CD14-positive monocyte (primary cell): ENCODE measurements around the gene RALGDS. TPM values are rescaled to one million over a fixed set of nuclear protein-coding genes. Genes with fewer than 3 reads are reported as not detected.

Source experiments
- DNase-seq, 3 donors: peaks; one replicate each; pipeline ENCODE4 v3.0.0-alpha.2; 2011 to 2022
- H2AFZ ChIP-seq: 2 replicates; pipeline ENCODE4 v1.6.0; 2012; ENCODE audit warnings: mild to moderate bottlenecking, low read depth, low read length, inconsistent platforms; ENCODE audit not compliant: insufficient read depth, poor library complexity, severe bottlenecking
- H3K27ac ChIP-seq, 2 donors: 1 replicate in 1 of 2; 2 replicates in 1 of 2; pipeline ENCODE4 v1.5.1; 2012 to 2013; ENCODE audit warnings: low read length in 2 of 2, control low read depth in 1 of 2, inconsistent platforms in 1 of 2, low read depth in 1 of 2, mild to moderate bottlenecking in 1 of 2
- H3K27me3 ChIP-seq, 2 donors: one replicate each; pipeline versions ENCODE4 v1.6.0 to v1.6.1; 2011 to 2013; ENCODE audit warnings: low read length in 2 of 2; ENCODE audit not compliant: control insufficient read depth in 2 of 2, insufficient read depth in 2 of 2
- H3K36me3 ChIP-seq, 2 donors: replicated peaks in 1 of 2; 1 replicate in 1 of 2; 2 replicates in 1 of 2; pipeline versions ENCODE4 v1.5.1 to v1.6.1; 2012 to 2013; ENCODE audit warnings: low read length in 2 of 2, control low read depth in 1 of 2, inconsistent platforms in 1 of 2, mild to moderate bottlenecking in 1 of 2; ENCODE audit not compliant: insufficient read depth in 2 of 2, control insufficient read depth in 1 of 2
- H3K4me1 ChIP-seq, 2 donors: 1 replicate in 1 of 2; 2 replicates in 1 of 2; pipeline versions ENCODE4 v1.5.1 to v1.6.1; 2012 to 2013; ENCODE audit warnings: low read length in 2 of 2, control low read depth in 1 of 2, inconsistent platforms in 1 of 2, mild to moderate bottlenecking in 1 of 2, moderate library complexity in 1 of 2; ENCODE audit not compliant: insufficient read depth in 2 of 2, control insufficient read depth in 1 of 2
- H3K4me2 ChIP-seq: replicated peaks from 2 replicates; pipeline ENCODE3; 2012; ENCODE audit warnings: low read length, moderate library complexity, mild to moderate bottlenecking; ENCODE audit not compliant: poor library complexity, severe bottlenecking; ENCODE audit errors: extremely low read depth
- H3K4me3 ChIP-seq, 3 experiments: fragments of 200-600 bp in 1 of 3; sonication (generic) in 1 of 3; replicated peaks in 1 of 3; 1 replicate in 2 of 3; 2 replicates in 1 of 3; pipeline ENCODE4 v1.5.1; 2011 to 2013; ENCODE audit warnings: low read length in 3 of 3, mild to moderate bottlenecking in 3 of 3, control low read depth in 2 of 3, low read depth in 2 of 3, inconsistent platforms in 1 of 3, moderate library complexity in 1 of 3
- H3K79me2 ChIP-seq: 2 replicates; pipeline ENCODE4 v1.6.0; 2012; ENCODE audit warnings: mild to moderate bottlenecking, control low read depth, inconsistent platforms, low read length, moderate library complexity; ENCODE audit not compliant: insufficient read depth
- H3K9ac ChIP-seq: 2 replicates; pipeline ENCODE4 v1.6.0; 2017; ENCODE audit warnings: low read length, mild to moderate bottlenecking; ENCODE audit not compliant: insufficient read depth, poor library complexity, severe bottlenecking
- H3K9me3 ChIP-seq, 2 donors: replicated peaks in 1 of 2; 1 replicate in 1 of 2; 2 replicates in 1 of 2; pipeline versions ENCODE4 v1.5.1 to v1.6.1; 2012 to 2013; ENCODE audit warnings: low read length in 2 of 2, control low read depth in 1 of 2; ENCODE audit not compliant: control insufficient read depth in 1 of 2, insufficient read depth in 1 of 2
- H4K20me1 ChIP-seq: 2 replicates; pipeline ENCODE4 v1.6.0; 2012; ENCODE audit warnings: mild to moderate bottlenecking, low read length, control low read depth, moderate library complexity; ENCODE audit not compliant: insufficient read depth
- H3K27ac Mint-ChIP-seq, 7 donors: one replicate each; pipeline ENCODE4 v1.8.0; 2020; ENCODE audit warnings: mild to moderate bottlenecking in 7 of 7, mixed read lengths in 7 of 7, moderate library complexity in 6 of 7, inconsistent platforms in 2 of 7
- H3K27me3 Mint-ChIP-seq, 3 donors: one replicate each; pipeline ENCODE4 v1.8.0; 2021 to 2022; ENCODE audit warnings: low read depth in 3 of 3, mild to moderate bottlenecking in 3 of 3, mixed read lengths in 3 of 3, moderate library complexity in 3 of 3, inconsistent platforms in 1 of 3
- H3K36me3 Mint-ChIP-seq, 2 donors: one replicate each; pipeline ENCODE4 v1.8.0; 2020; ENCODE audit warnings: mixed read lengths in 2 of 2, inconsistent platforms in 1 of 2, mild to moderate bottlenecking in 1 of 2
- H3K4me1 Mint-ChIP-seq: one replicate; pipeline ENCODE4 v1.8.0; 2020; ENCODE audit warnings: mild to moderate bottlenecking, mixed read lengths
- H3K4me3 Mint-ChIP-seq, 2 donors: one replicate each; pipeline ENCODE4 v1.8.0; 2020; ENCODE audit warnings: mild to moderate bottlenecking in 2 of 2, mixed read lengths in 2 of 2, moderate library complexity in 1 of 2
- H3K9me3 Mint-ChIP-seq, 7 donors: one replicate each; pipeline ENCODE4 v1.8.0; 2020 to 2022; ENCODE audit warnings: mixed read lengths in 7 of 7, mild to moderate bottlenecking in 6 of 7, moderate library complexity in 6 of 7, inconsistent platforms in 2 of 7
- CTCF ChIP-seq: fragments of 200-600 bp; IDR thresholded peaks from one replicate; pipeline ENCODE4 v1.8.0; 2022; ENCODE audit warnings: antibody characterized with exemption, mild to moderate bottlenecking
- WGBS: methylation state at CpG from one replicate; pipeline ENCODE4 v1.1.5; 2013; ENCODE audit warnings: missing lambda C conversion rate; ENCODE audit not compliant: insufficient coverage; 5-methylcytosine and 5-hydroxymethylcytosine counted together
- intact Hi-C, 2 donors: fragments of 100-400 bp; cut with micrococcal nuclease; formaldehyde crosslinking; loops; one replicate each; pipeline versions ENCODE4 v1.15.0 to v1.15.1; 2023
- polyA plus RNA-seq, 3 donors: library from polyadenylated mRNA; depleted of rRNA in 1 of 3; unstranded in 2 of 3; stranded (reverse) in 1 of 3; fragments of 300-500 nt in 2 of 3; fragments of >200 nt in 1 of 3; fragmentation: Illumina TruSeq in 2 of 3; gene quantifications; 1 replicate in 2 of 3; 2 replicates in 1 of 3; pipeline ENCODE4 v1.2.3, GENCODE V29; 2012 to 2021

Gene RALGDS
- polyA plus RNA-seq, 3 donors = 3.5 to 63.8 (median 4.2) TPM

GRCh38 chr9:133090752-133091385 is 30.2 kb downstream of the RALGDS start:
- TF ChIP-seq CTCF = no peak
- peaks cover 3 to 4% of the 10 kb centered on the region in 2 donors for H3K9me3 ChIP-seq
- no peak overlapping the region for H3K27ac ChIP-seq
- H3K27me3 Mint-ChIP-seq = peaks cover 0 to 6% (median 1%) of the 10 kb centered on the region in 3 donors
- no peaks in the 10 kb centered on the region for H3K27me3 ChIP-seq
- H3K27ac Mint-ChIP-seq = no peak overlapping the region
- no peaks in the 10 kb centered on the region for H3K4me1 Mint-ChIP-seq
- 97% methylated on average over 5 of the region's 11 CpGs for WGBS
- H3K36me3 ChIP-seq = no peaks in the 10 kb centered on the region
- no peaks in the 10 kb centered on the region for H3K79me2 ChIP-seq
- H4K20me1 ChIP-seq = no peaks in the 10 kb centered on the region
- no peak overlapping the region for H3K4me3 Mint-ChIP-seq
- DNase-seq = no peak
- no peak overlapping the region for H3K4me3 ChIP-seq
- intact Hi-C loops = no loop called here
- no peak overlapping the region for H3K4me2 ChIP-seq
- H3K9ac ChIP-seq = no peak overlapping the region
- no peak overlapping the region for H2AFZ ChIP-seq
- H3K9me3 Mint-ChIP-seq = peaks cover 0 to 13% (median 5%) of the 10 kb centered on the region in 7 donors
- H3K4me1 ChIP-seq = no peaks in the 10 kb centered on the region
- no peaks in the 10 kb centered on the region for H3K36me3 Mint-ChIP-seq

- H3K36me3 Mint-ChIP-seq = no peaks in the 10 kb centered on the region
- Histone ChIP-seq H3K9me3 (no peaks in the 10 kb centered on the region), H3K79me2 (no peaks in the 10 kb centered on the region), H3K4me1 (no peaks in the 10 kb centered on the region), H3K36me3 (no peaks in the 10 kb centered on the region), H3K27ac (no peak overlapping the region), H3K4me2 (no peak overlapping the region), H3K27me3 (no peaks in the 10 kb centered on the region), H2AFZ (no peak overlapping the region), H3K4me3 (no peak overlapping the region), H3K9ac (no peak overlapping the region), H4K20me1 (no peaks in the 10 kb centered on the region)
- H3K27ac Mint-ChIP-seq = no peak overlapping the region
- 75% methylated on average over 5 of the region's 6 CpGs for WGBS
- intact Hi-C loops = no loop called here
- H3K4me1 Mint-ChIP-seq = no peaks in the 10 kb centered on the region
- DNase-seq = no peak
- peaks cover 0 to 6% (median 1%) of the 10 kb centered on the region in 3 donors for H3K27me3 Mint-ChIP-seq
- TF ChIP-seq CTCF = no peak
- peaks cover 0 to 6% (median 0%) of the 10 kb centered on the region in 7 donors for H3K9me3 Mint-ChIP-seq
- no peak overlapping the region for H3K4me3 Mint-ChIP-seq
These were observed 30.9 kb downstream of the RALGDS start for GRCh38 chr9:133090187-133090586.
